ENCODE data around the gene RGL3. TPM values are rescaled to one million over a fixed set of nuclear protein-coding genes. Genes with fewer than 3 reads are reported as not detected.

The RGL3 gene
- total RNA-seq, 1 experiment from 2014 or later: 65.9 TPM

DNA sequence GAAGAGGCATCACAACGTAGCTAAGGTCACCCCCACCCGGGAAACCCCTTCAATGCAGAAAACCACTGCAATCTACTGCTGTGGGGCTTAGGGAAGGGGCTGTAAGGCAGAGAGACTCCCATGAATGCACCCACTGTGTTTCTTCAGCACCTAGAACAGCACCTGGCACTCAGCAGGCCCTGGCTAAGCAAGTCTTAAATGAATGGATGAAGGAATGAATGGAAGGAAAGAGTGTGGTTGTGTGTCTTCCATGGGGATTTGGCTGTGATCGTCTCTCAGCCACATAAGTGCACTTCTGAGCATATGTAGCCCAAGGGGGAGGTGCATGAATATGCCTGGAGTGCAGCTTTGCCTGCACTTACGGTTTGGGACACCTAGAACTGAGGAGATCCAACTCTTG is 69.9 kb downstream of the RGL3 start:
- Histone ChIP-seq H3T11ph (ENCODE audit: low read length) (no peak overlapping the region), H3K79me2 (ENCODE audit: insufficient read depth, low read length) (no peaks in the 10 kb centered on the region), H3K9ac (ENCODE audit: extremely low read depth, insufficient read length, low read length) (no peak overlapping the region), H2BK20ac (ENCODE audit: low read depth, low read length, poor library complexity, severe bottlenecking) (no peak overlapping the region), H3K23me2 (ENCODE audit: insufficient read length, low read depth, low read length, poor library complexity, severe bottlenecking) (peaks cover 8% of the 10 kb centered on the region), H3K14ac (ENCODE audit: insufficient read depth, low read length) (no peak overlapping the region), H4K91ac (ENCODE audit: insufficient read length, low read depth, low read length) (no peak overlapping the region), H3K18ac (ENCODE audit: insufficient read length, low read depth, low read length) (no peak overlapping the region), H3K9me3 (ENCODE audit: control insufficient read depth, low read depth, low read length) (no peaks in the 10 kb centered on the region), H3K56ac (ENCODE audit: insufficient read length, low read depth, low read length) (no peak overlapping the region), H2AFZ (ENCODE audit: low read length) (no peak overlapping the region), H2BK5ac (ENCODE audit: insufficient read length, low read length) (no peak overlapping the region), H3K27me3 (ENCODE audit: insufficient read depth, low read length) (no peaks in the 10 kb centered on the region), H4K20me1 (ENCODE audit: control insufficient read depth, insufficient read depth, insufficient read length) (no peaks in the 10 kb centered on the region), H4K8ac (replicated peaks; ENCODE audit: insufficient read length, low read depth, low read length) (no peak overlapping the region), H3K79me1 (ENCODE audit: insufficient read depth, low read depth, low read length, poor library complexity, severe bottlenecking) (no peaks in the 10 kb centered on the region), H2BK12ac (ENCODE audit: insufficient read length, low read depth, low read length) (no peak overlapping the region), H2BK15ac (ENCODE audit: low read depth, low read length) (no peak overlapping the region), H3K4me1 (ENCODE audit: insufficient read depth, low read length) (no peaks in the 10 kb centered on the region; the same call in 1 of the 2 replicates), H3K4ac (ENCODE audit: low read depth, low read length) (no peak overlapping the region), H2BK120ac (ENCODE audit: low read depth, low read length, poor library complexity, severe bottlenecking) (no peak overlapping the region), H2AK5ac (ENCODE audit: insufficient read length, low read length) (no peak overlapping the region), H3K23ac (ENCODE audit: insufficient read length, low read depth, low read length) (no peak overlapping the region), H3K27ac (ENCODE audit: insufficient read length, low read depth, low read length) (no peak overlapping the region), H3K4me2 (ENCODE audit: insufficient read depth, insufficient read length, low read length) (no peak overlapping the region), H4K5ac (ENCODE audit: insufficient read length, low read depth, low read length) (no peak overlapping the region)
- TF ChIP-seq, protein P1, sequence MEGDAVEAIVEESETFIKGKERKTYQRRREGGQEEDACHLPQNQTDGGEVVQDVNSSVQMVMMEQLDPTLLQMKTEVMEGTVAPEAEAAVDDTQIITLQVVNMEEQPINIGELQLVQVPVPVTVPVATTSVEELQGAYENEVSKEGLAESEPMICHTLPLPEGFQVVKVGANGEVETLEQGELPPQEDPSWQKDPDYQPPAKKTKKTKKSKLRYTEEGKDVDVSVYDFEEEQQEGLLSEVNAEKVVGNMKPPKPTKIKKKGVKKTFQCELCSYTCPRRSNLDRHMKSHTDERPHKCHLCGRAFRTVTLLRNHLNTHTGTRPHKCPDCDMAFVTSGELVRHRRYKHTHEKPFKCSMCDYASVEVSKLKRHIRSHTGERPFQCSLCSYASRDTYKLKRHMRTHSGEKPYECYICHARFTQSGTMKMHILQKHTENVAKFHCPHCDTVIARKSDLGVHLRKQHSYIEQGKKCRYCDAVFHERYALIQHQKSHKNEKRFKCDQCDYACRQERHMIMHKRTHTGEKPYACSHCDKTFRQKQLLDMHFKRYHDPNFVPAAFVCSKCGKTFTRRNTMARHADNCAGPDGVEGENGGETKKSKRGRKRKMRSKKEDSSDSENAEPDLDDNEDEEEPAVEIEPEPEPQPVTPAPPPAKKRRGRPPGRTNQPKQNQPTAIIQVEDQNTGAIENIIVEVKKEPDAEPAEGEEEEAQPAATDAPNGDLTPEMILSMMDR (conservative IDR thresholded peaks at IDR 0.05): no peak
- peaks cover 19 to 22% of the 10 kb centered on the region in 2 experiments for H3K4me1 Mint-ChIP-seq
- H3K36me3 Mint-ChIP-seq (ENCODE audit: insufficient read depth in 1 of 3, low read depth in 3 of 3): peaks cover 0 to 8% (median 0%) of the 10 kb centered on the region in 3 experiments; a peak in 3 of 7 replicates
- no peak overlapping the region for H3K27ac Mint-ChIP-seq
- no peak for DNase-seq
- peaks cover 3 to 7% of the 10 kb centered on the region in 2 experiments; a peak in 3 of 5 replicates for H3K9me3 Mint-ChIP-seq
- no peak overlapping the region for H3K4me3 Mint-ChIP-seq
- peaks cover 23% of the 10 kb centered on the region for H3K27me3 Mint-ChIP-seq (ENCODE audit: low read depth)
- no CpG with 5 or more reads among the region's 4 CpGs for WGBS (ENCODE audit: extremely low coverage, insufficient read length, low lambda C conversion rate)

Data from H9 (cell line).